Measurements from ENCODE around the gene MCOLN1. TPM values are rescaled to one million over a fixed set of nuclear protein-coding genes. Genes with fewer than 3 reads are reported as not detected.

Gene MCOLN1
- total RNA-seq, 5 donors from 2014 or later (not counting 1 experiment from before 2014, with no cell fraction given), result 13.0 to 16.7 (median 15.3) TPM

DNA sequence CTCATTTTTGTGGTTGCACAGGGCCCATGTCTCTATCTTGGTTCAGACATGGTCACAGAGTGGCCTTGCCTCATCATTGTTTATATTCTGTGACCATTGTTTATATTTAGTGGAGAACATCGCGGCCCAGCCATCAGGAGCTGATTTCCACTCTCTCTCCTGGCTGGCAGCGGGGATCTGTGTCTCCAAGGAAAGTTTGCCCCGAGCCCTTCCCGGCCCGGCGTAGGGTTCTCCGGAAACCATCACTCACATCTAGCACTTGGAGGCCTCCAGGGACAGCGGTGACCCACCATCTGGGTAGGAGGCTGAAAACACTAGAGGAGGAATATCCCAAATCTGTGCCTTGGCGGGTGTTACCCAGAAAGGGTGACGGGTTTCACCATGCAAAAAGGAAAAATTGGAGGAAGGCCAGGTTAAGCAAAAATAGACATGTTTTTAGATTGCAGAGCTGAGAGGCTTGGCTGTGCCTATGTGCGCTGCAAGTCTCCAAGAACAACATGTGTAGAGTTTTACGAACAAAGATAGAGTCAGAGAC is 7.2 kb upstream of the MCOLN1 start:
- Mint-ChIP-seq H3K36me3 (no peaks in the 10 kb centered on the region), H3K27me3 (peaks cover 5 to 34% of the 10 kb centered on the region in 2 donors), H3K27ac (peak overlapping the region in 1 of 2 donors; percentile 75), H3K4me1 (peaks cover 9 to 21% (median 17%) of the 10 kb centered on the region in 3 donors), H3K4me3 (peak overlapping the region; percentile 77 to 86 (median 80)), H3K9me3 (no peaks in the 10 kb centered on the region)
- POLR2A ChIA-PET, result no interaction called here
- CTCF ChIA-PET, result no interaction called here
- Histone ChIP-seq H3K4me1 (ENCODE audit: control insufficient read depth in 1 of 2, extremely low read depth in 1 of 2, insufficient read depth in 2 of 2, low read length in 2 of 2) (peaks cover 0 to 12% of the 10 kb centered on the region in 2 experiments), H3K36me3 (ENCODE audit: control insufficient read depth in 2 of 2, extremely low read depth in 1 of 2, insufficient read depth in 1 of 2, low read length in 1 of 2) (no peaks in the 10 kb centered on the region), H3K27me3 (replicated peaks in 1 of 2; ENCODE audit: control insufficient read depth in 2 of 2, extremely low read depth in 1 of 2, insufficient read depth in 2 of 2, low read length in 1 of 2) (peaks cover 2 to 34% of the 10 kb centered on the region in 2 experiments), H3K9me3 (no peaks in the 10 kb centered on the region), H3K4me3 (ENCODE audit: control insufficient read depth in 1 of 2, extremely low read depth in 1 of 2, low read length in 1 of 2) (no peak overlapping the region), H3K27ac (ENCODE audit: low read length) (no peak overlapping the region)
- 92% methylated on average over 5 of the region's 13 CpGs for WGBS (ENCODE audit: insufficient coverage)
- ATAC-seq (replicated peaks in 1 of 4) (no peak), DNase-seq (no peak)

DNA sequence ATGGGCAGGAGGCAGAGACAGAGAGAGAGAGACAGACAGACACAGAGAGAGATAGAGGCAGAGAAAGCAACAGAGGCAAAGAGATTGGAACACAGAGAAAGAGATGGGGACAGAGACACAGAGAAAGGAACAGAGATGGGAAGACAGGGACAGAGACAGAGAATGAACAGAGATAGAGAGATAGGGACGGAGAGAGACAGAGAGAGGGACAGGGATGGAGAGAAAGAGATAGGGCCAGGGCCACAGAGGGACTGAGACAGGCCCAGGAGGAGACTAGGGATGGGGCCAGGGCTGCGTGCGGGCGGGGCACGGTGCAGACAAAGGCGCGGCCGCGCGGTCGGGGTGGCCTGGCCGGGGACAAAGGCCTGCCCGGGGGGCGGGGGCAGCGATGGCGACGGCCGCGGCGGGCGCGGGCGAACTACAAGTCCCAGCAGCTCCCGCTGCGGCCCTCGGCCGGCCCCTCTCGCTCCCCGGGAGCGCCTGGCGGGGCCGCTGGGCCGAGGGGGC is 6.7 kb upstream of the MCOLN1 start, which contains the start of gene ZNF358:
TSS of gene ZNF358 (plus strand) at position 459 of the 507 bp plus-strand sequence. CDS start 3,140 bp downstream, outside the sequence.
- POLR2A ChIA-PET, result no interaction called here
- H3K9me3 ChIP-seq, result no peaks in the 10 kb centered on the region
- WGBS (ENCODE audit: insufficient coverage), result 2% methylated on average over 33 of the region's 33 CpGs
- Mint-ChIP-seq H3K9me3 (no peaks in the 10 kb centered on the region), H3K27me3 (peaks cover 5 to 34% of the 10 kb centered on the region in 2 donors), H3K36me3 (no peaks in the 10 kb centered on the region), H3K4me1 (peaks cover 9 to 21% (median 17%) of the 10 kb centered on the region in 3 donors), H3K27ac (peak within 1 kb of the TSS; percentile 5 to 75), H3K4me3 (peak within 1 kb of the TSS; percentile 77 to 86 (median 80))
- peak in 5 of 35 experiments; percentile 12 to 47 (median 37) for DNase-seq
- peak; percentile 75 to 87 (median 84) for ATAC-seq (replicated peaks in 1 of 4)
- no peak within 1 kb of the TSS for H3K27ac ChIP-seq (ENCODE audit: low read length)
- H3K4me3 ChIP-seq (ENCODE audit: control insufficient read depth in 1 of 2, extremely low read depth in 1 of 2, low read length in 1 of 2), result peak within 1 kb of the TSS; percentile 39 to 41
- CTCF ChIA-PET, result no interaction called here
- peaks cover 2 to 34% of the 10 kb centered on the region in 2 experiments for H3K27me3 ChIP-seq (replicated peaks in 1 of 2; ENCODE audit: control insufficient read depth in 2 of 2, extremely low read depth in 1 of 2, insufficient read depth in 2 of 2, low read length in 1 of 2)
- peaks cover 0 to 12% of the 10 kb centered on the region in 2 experiments for H3K4me1 ChIP-seq (ENCODE audit: control insufficient read depth in 1 of 2, extremely low read depth in 1 of 2, insufficient read depth in 2 of 2, low read length in 2 of 2)
- H3K36me3 ChIP-seq (ENCODE audit: control insufficient read depth in 2 of 2, extremely low read depth in 1 of 2, insufficient read depth in 1 of 2, low read length in 1 of 2), result no peaks in the 10 kb centered on the region

DNA sequence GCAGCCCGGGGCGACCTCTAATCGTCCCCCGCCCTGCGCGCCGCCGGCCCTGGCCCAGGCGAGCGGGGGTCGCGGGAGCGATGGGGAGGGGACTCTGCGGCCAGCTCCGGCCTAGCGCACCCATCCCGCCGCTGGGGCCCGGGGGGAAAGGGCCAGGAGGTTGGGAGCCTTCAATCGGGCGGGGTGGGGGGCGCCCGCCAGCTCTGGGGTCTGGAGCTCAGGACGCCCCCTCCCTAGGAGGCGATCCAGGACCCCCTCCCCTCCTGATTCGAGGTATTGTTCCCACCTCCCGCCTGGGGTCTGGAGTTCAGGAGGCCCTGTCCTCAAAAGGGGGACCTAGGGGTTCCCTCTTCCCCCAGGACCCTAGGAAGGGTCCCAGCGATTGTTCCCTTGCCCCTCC is 6.1 kb upstream of the MCOLN1 start:
- CTCF ChIA-PET, result no interaction called here
- DNase-seq, result no peak

DNA sequence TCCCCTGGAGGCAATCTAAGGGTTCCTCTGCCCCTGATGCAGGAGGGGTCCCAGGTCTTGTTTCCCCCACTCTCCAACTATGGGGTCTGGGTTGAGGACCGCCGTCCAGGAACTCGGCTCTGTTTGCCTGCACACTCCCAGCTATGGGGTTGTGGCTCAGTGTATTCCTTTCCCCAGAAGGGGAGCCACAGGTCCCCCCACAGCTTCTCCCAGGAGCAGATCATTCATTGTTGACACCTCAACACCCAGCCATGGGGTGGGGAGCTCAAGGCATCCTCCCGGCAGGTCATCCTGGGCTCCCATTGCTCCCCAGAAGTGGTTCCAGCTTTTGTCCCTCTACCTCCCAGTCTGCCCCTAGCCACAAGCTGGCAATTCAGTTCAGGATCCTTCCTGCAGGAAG is 5.5 kb upstream of the MCOLN1 start:
- POLR2A ChIA-PET, result interaction anchor here in 1 of 2 donors (0.5 kb wide), 1 partner anchor 30 kb away, joined by 4 read pairs; no protein-coding TSS in a partner anchor

More for the DNA sequence above, 6.1 kb upstream of the MCOLN1 start:
- Histone ChIP-seq H3K36me3 (ENCODE audit: control insufficient read depth in 2 of 2, extremely low read depth in 1 of 2, insufficient read depth in 1 of 2, low read length in 1 of 2) (no peaks in the 10 kb centered on the region), H3K4me1 (ENCODE audit: control insufficient read depth in 1 of 2, extremely low read depth in 1 of 2, insufficient read depth in 2 of 2, low read length in 2 of 2) (peaks cover 0 to 12% of the 10 kb centered on the region in 2 experiments), H3K4me3 (ENCODE audit: control insufficient read depth in 1 of 2, extremely low read depth in 1 of 2, low read length in 1 of 2) (peak overlapping the region; percentile 39 to 41), H3K27ac (ENCODE audit: low read length) (no peak overlapping the region), H3K27me3 (replicated peaks in 1 of 2; ENCODE audit: control insufficient read depth in 2 of 2, extremely low read depth in 1 of 2, insufficient read depth in 2 of 2, low read length in 1 of 2) (peaks cover 2 to 34% of the 10 kb centered on the region in 2 experiments), H3K9me3 (no peaks in the 10 kb centered on the region)
- POLR2A ChIA-PET, result interaction anchor here in 1 of 2 donors (0.5 kb wide), 1 partner anchor 30 kb away, joined by 4 read pairs; no protein-coding TSS in a partner anchor
- H3K4me3 Mint-ChIP-seq, result peak overlapping the region; percentile 70 to 75 (median 73)
- no peak for ATAC-seq (replicated peaks in 1 of 4)
- peaks cover 9 to 21% (median 17%) of the 10 kb centered on the region in 3 donors for H3K4me1 Mint-ChIP-seq
- H3K27me3 Mint-ChIP-seq, result peaks cover 5 to 34% of the 10 kb centered on the region in 2 donors
- no peaks in the 10 kb centered on the region for H3K9me3 Mint-ChIP-seq
- H3K36me3 Mint-ChIP-seq, result no peaks in the 10 kb centered on the region
- H3K27ac Mint-ChIP-seq, result no peak overlapping the region
- WGBS (ENCODE audit: insufficient coverage), result 3% methylated on average over 16 of the region's 28 CpGs

DNA sequence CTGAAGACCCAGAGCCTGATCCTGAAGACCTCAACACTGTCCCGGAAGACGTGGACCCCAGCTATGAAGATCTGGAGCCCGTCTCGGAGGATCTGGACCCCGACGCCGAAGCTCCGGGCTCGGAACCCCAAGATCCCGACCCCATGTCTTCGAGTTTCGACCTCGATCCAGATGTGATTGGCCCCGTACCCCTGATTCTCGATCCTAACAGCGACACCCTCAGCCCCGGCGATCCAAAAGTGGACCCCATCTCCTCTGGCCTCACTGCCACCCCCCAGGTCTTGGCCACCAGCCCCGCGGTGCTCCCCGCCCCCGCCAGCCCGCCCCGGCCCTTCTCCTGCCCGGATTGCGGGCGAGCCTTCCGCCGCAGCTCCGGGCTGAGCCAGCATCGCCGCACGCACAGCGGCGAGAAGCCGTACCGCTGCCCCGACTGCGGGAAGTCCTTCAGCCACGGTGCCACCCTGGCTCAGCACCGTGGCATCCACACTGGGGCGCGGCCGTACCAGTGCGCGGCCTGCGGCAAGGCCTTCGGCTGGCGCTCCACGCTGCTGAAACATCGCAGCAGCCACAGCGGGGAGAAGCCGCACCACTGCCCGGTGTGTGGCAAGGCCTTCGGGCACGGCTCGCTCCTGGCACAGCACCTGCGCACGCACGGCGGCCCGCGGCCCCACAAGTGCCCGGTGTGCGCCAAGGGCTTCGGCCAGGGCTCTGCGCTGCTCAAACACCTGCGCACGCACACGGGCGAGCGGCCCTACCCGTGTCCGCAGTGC is 2.9 kb upstream of the MCOLN1 start:
- H3K4me1 Mint-ChIP-seq, result peaks cover 18 to 31% (median 30%) of the 10 kb centered on the region in 3 donors
- H3K4me3 Mint-ChIP-seq, result no peak overlapping the region
- Histone ChIP-seq H3K27ac (ENCODE audit: low read length) (no peak overlapping the region), H3K36me3 (ENCODE audit: control insufficient read depth in 2 of 2, extremely low read depth in 1 of 2, insufficient read depth in 1 of 2, low read length in 1 of 2) (no peaks in the 10 kb centered on the region), H3K27me3 (replicated peaks in 1 of 2; ENCODE audit: control insufficient read depth in 2 of 2, extremely low read depth in 1 of 2, insufficient read depth in 2 of 2, low read length in 1 of 2) (peaks cover 0 to 32% of the 10 kb centered on the region in 2 experiments), H3K4me1 (ENCODE audit: control insufficient read depth in 1 of 2, extremely low read depth in 1 of 2, insufficient read depth in 2 of 2, low read length in 2 of 2) (peaks cover 8 to 34% of the 10 kb centered on the region in 2 experiments), H3K9me3 (no peaks in the 10 kb centered on the region), H3K4me3 (ENCODE audit: control insufficient read depth in 1 of 2, extremely low read depth in 1 of 2, low read length in 1 of 2) (no peak overlapping the region)
- WGBS (ENCODE audit: insufficient coverage), result 95% methylated on average over 68 of the region's 74 CpGs
- ATAC-seq (replicated peaks in 1 of 4) (no peak), DNase-seq (no peak)
- H3K9me3 Mint-ChIP-seq, result no peaks in the 10 kb centered on the region
- H3K27ac Mint-ChIP-seq, result no peak overlapping the region
- H3K36me3 Mint-ChIP-seq, result no peaks in the 10 kb centered on the region
- peaks cover 5 to 28% of the 10 kb centered on the region in 2 donors for H3K27me3 Mint-ChIP-seq
- ChIA-PET CTCF (no interaction called here), POLR2A (no interaction called here)

More for the DNA sequence above, 5.5 kb upstream of the MCOLN1 start:
- Histone ChIP-seq H3K4me3 (ENCODE audit: control insufficient read depth in 1 of 2, extremely low read depth in 1 of 2, low read length in 1 of 2) (no peak overlapping the region), H3K27me3 (replicated peaks in 1 of 2; ENCODE audit: control insufficient read depth in 2 of 2, extremely low read depth in 1 of 2, insufficient read depth in 2 of 2, low read length in 1 of 2) (peaks cover 2 to 34% of the 10 kb centered on the region in 2 experiments), H3K9me3 (no peaks in the 10 kb centered on the region), H3K27ac (ENCODE audit: low read length) (no peak overlapping the region), H3K36me3 (ENCODE audit: control insufficient read depth in 2 of 2, extremely low read depth in 1 of 2, insufficient read depth in 1 of 2, low read length in 1 of 2) (no peaks in the 10 kb centered on the region), H3K4me1 (ENCODE audit: control insufficient read depth in 1 of 2, extremely low read depth in 1 of 2, insufficient read depth in 2 of 2, low read length in 2 of 2) (peaks cover 0 to 16% of the 10 kb centered on the region in 2 experiments)
- H3K4me1 Mint-ChIP-seq, result peaks cover 12 to 22% (median 19%) of the 10 kb centered on the region in 3 donors
- no peaks in the 10 kb centered on the region for H3K36me3 Mint-ChIP-seq
- H3K27ac Mint-ChIP-seq, result peak overlapping the region in 1 of 2 donors; percentile 48
- no peak for ATAC-seq (replicated peaks in 1 of 4)
- CTCF ChIA-PET, result no interaction called here
- H3K4me3 Mint-ChIP-seq, result peak overlapping the region; percentile 70 to 75 (median 73)
- H3K27me3 Mint-ChIP-seq, result peaks cover 5 to 34% of the 10 kb centered on the region in 2 donors
- no peaks in the 10 kb centered on the region for H3K9me3 Mint-ChIP-seq
- WGBS (ENCODE audit: insufficient coverage), result 100% methylated on average over 1 of the region's 4 CpGs
- no peak for DNase-seq
